Mammary epithelial cell (primary cell): ENCODE measurements around the gene HOXA7.

ENCODE experiments used
- EZH2 ChIP-seq: IDR thresholded peaks from 2 replicates; pipeline ENCODE4 v1.6.1; 2012; ENCODE audit warnings: low read length, inconsistent platforms, borderline replicate concordance
- TF ChIP-seq, protein P1 (sequence below), 2 donors: IDR thresholded peaks in 1 of 2; conservative IDR thresholded peaks in 1 of 2; 2 replicates each; pipeline ENCODE4 v1.5.1; 2011 to 2012; ENCODE audit warnings: inconsistent platforms in 2 of 2, low read length in 2 of 2, mild to moderate bottlenecking in 2 of 2, control low read depth in 1 of 2, low read depth in 1 of 2; ENCODE audit not compliant: insufficient read depth in 1 of 2; ENCODE audit errors: extremely low read depth in 1 of 2

DNA sequence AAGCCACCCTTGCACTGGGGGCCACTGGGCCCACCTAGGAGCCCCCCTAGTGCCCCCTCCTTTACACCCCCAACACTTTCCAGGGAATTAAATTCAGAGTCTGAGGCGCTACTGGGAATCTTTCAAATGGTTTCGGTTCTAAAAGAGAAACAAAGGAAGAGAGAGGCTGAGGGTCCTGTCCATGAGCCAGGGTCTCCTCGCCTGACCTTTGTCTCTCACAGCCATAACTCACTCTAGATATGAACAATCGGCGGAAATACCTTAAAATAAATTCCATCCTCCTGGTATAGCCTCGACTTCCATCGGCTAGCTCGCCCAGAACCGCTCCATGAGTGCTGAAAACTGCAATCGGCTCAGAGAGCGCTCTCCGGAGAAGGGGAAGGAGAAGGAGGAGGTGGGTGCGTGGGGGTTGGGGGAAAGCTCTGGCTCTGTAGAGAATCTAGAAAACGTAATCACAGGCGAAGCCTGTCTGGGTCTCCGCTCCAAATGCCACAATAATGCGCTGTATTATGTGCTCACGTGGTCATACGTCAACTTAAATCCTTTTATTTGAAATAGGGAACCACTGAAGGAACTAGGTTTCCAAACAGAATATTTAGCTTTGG, 38.5 kb downstream of the HOXA7 start:
- TF ChIP-seq, protein P1, sequence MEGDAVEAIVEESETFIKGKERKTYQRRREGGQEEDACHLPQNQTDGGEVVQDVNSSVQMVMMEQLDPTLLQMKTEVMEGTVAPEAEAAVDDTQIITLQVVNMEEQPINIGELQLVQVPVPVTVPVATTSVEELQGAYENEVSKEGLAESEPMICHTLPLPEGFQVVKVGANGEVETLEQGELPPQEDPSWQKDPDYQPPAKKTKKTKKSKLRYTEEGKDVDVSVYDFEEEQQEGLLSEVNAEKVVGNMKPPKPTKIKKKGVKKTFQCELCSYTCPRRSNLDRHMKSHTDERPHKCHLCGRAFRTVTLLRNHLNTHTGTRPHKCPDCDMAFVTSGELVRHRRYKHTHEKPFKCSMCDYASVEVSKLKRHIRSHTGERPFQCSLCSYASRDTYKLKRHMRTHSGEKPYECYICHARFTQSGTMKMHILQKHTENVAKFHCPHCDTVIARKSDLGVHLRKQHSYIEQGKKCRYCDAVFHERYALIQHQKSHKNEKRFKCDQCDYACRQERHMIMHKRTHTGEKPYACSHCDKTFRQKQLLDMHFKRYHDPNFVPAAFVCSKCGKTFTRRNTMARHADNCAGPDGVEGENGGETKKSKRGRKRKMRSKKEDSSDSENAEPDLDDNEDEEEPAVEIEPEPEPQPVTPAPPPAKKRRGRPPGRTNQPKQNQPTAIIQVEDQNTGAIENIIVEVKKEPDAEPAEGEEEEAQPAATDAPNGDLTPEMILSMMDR (conservative IDR thresholded peaks at IDR 0.05 in 1 of 2, IDR thresholded peaks at IDR 0.05 in 1 of 2; ENCODE audit: extremely low read depth in 1 of 2, insufficient read depth in 1 of 2, low read depth in 1 of 2, low read length in 2 of 2): no peak
- no peak for TF ChIP-seq EZH2
